Measurements from ENCODE around the gene CD226.
"Not testable (repeated sequence)": the region's sequence is repeated elsewhere in the genome, so short reads cannot be mapped to it uniquely, and the experiment has no call there.

CD226 gene

DNA sequence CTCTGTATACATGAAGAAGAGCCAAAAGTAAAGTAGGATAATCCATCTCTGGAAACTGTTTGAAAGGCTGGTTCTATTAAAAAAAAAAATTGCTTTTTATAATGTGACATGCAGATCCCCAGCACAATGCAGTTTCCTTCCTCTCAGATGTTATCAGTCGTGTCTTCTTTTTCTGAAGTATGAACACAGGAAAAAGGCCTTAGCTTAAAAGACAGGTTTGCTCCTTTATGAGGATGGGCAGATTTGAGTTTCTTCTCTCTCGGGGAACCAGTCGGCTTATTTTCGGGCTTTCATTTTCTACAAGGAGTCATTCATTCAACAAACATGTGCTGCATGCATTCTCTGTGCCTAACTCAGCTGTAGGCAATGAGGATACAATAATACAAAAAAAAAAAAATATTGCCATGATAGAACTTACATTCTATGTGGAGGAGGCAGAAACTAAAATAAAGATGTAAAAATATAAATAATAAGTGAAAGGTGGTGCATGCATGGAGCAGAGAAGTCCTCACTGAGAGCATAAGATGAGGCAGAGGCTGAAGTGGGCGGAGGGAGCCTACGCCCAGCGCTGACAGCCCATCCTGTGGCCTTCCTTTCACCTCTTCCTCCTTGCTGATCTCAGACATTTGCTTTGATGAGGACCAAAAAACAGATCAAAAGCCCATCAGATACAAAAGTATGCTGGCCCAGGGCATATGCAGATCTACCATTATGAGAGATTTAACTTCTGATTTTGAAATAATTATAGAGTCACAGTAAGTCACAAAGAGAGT is at the start of gene CD226:
CD226 (minus strand) TSS at position 513 of the 773 bp plus-strand sequence; CDS start at position 46, 467 bp downstream.
- DNase-seq (ENCODE audit: low read depth) = no peak

DNA sequence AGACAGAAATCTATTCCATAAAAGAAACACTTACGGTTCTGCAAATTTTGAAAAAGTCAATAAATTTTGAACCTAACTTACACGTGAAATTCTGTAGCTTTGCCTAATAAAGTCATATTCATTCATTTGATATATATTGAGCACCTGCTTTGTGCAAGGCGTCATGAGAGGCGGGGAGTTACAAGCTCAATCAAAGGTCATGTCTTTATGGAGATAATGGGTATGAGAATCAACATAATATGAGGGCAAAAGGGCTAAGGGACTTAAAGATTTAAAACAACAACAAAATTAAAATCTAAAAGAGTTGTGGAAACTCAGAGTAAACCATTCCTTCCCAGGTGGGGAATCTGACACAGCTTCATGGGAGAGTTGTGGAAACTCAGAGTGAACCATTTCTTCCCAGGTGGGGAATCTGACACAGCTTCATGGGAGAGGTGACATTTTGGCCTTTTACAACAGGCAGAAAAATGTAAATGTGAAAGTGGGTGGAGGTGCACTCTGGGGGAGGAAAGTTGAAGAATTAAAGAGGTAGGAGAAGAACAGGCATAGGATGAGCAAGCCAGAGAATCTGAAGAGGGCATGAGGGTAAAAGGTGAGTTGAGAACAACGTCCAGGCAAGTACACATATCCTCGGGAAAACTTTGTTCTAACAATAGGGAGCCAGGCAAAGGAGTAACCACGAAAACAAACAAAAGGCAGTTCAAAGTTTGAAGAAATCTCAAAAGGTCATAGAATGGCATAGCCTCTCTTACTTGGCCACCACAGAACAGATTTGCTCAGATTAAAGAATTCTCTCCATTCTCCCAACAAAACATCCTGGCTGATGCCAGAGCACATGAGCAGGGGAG is 49.5 kb upstream of the CD226 start:
- DNase-seq (ENCODE audit: low read depth) = no peak

DNA sequence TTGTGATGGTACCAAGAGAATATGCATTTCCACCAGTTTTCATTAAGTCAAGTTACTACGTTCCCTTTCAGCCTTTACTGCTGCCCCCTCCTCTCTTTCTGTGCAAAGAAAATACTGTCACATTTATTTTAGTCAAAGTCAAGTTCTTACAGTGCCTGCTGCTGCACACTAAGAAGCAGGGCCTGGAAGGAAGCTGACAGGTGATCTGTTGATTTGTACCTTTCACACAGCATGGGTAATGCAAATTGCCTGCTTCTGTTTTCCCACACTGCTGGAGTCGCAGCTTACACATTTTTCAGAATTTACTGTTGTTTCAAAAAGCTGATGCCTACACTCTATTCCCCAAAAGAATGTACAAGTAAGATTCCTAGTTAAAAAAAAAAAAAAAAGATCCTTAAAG is 48.7 kb upstream of the CD226 start:
- no peak for DNase-seq (ENCODE audit: low read depth)

DNA sequence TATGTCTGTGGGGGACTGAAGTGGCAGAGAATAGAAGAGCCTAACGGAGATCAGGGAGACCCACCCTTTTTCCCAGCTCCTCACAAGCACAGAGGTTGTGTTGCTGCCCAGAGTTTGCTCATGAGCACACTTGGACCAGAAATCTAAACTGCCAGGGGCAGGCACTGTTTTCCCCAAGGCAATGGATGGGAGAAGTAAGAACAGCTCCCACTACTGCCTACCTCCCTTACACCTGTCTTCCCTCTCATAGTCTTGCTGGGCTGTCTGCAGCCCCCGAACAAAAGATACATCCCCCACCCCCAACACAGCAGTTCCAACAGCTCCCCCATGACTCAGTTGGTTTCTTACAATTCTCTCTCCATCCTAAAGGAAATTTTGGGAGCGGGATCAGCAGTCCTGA is 48.1 kb upstream of the CD226 start:
- DNase-seq (ENCODE audit: low read depth) = no peak

DNA sequence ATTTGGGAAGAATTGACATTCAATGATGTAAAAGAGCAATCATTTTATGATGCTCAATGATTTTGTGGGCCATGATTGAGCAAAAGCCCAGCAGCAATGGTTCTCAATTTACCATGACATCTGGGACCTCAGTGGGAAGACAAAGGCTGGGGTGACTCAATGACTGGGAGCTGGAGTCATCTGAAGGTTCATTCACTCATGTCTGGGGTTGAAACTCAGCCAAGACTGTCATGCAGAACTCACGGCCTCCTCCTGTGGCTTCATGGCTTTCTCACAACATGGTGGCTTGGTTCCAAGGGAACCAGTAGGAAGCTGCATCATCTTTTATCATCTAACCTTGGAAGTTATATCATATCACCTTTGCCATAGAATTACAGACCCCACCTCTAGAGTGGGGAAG is 45.1 kb upstream of the CD226 start:
- no peak for DNase-seq (ENCODE audit: low read depth)

DNA sequence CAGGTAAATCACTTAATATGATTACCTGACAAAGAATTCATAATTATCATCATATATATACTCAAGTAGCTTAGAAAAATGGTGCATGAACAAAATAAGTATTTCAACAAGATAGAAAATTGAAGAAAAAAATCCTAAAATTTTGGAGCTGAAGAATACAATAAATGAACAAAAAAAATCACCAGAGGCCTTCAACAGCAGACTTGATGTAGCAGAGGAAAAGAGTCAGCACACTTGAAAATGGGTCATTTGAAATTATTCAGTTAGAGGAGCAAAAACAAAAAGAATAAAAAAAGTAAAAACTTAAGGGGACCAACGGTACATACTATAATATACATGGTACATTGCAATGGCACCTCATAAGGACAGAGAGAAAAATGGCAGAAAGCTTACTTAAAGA is 40.2 kb upstream of the CD226 start:
- DNase-seq (ENCODE audit: low read depth) = no peak

DNA sequence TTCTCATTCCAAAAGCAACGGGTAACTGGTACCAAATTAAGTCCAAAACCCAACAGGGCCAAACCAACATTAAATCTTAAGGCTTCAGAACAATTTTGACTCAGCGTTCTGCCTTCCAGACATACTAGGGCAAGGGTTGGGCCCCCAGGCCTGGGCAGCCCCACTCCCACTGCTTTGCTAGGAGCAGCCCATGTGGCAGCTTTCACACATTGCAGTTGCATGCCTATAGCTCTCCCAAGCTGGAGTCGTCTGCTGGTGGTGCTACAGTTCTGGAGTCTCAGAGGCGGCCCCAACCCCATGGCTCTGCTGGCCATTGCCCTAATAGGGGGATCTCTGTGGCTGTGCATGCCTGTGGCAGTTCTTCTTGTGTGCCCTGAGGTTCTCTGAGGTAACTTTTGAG is 37.6 kb upstream of the CD226 start:
- no peak for DNase-seq (ENCODE audit: low read depth)

DNA sequence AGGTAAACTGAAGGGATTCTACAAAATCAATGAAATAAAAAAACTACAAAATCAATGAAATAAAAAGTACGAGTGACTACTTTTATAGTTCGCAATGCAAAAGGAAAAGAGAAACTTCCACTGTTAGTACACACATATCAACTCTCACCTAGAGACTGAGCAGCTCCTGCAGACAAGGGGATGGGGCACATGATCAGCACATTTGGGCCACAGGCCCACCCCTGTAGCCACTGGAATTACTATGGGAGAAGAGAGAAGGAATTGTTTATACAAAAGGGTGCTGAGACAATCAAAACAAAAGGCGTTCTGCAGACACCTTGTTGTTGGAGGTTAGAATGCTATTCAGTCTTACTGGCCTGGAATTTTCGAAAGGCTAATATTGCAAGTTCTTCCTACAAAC is 34.7 kb upstream of the CD226 start:
- no peak for DNase-seq (ENCODE audit: low read depth)

DNA sequence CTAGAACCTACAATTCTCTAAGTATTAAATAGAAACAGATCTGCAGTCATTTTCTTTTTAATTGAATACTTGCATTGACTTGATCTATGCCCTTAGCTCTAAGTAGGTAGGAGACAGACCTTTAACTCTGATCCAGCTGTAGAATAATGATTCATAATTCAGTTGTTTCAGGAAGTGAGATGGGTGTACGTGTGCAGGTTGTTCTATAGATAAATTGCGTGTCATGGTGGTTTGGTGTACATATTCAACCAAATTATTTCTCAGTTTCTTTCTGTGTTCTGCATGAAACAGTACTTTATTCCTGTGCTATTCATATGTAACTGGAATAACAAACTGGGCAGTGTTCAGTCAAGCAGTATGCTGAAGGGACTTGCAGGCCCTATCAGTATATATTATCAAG is 34.3 kb upstream of the CD226 start:
- no peak for DNase-seq (ENCODE audit: low read depth)

DNA sequence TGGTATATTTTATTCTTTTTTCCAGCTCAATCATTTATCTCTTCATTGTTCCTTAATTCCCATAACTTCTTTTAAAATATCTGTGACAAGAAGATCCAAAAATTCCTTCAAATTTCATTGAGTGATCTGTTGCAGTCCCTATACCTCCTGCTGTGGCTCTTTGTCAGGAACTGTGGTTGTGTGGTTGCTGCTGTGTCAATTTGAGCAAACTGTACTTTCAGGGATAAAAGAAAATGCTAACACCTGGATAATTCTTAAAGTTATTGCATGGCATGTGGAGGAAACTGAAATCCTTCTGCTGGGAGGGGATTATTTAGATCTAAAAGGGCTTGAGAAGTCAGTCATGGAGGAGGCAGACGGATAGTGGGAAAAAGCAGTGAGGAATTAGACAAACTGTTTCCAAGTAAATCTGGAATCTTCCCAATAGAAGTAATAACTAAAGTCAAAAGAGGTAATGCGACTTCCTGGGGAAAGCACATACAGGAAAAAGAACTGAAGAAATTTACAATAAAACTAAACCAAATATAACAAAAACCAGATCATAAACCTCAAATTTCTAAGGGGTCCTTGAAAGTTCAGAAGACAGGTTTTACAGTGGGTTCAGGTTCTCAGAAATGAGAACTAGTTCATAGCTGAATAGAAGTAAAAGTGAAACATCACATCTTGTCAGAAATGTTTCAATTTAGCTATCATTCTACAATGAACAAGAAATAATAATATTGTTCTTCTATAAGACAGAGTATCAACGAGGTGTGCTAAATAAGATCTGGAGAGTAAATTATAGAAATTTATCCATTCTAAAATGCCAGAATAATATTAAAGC is 33.5 kb upstream of the CD226 start:
- no peak for DNase-seq (ENCODE audit: low read depth)

DNA sequence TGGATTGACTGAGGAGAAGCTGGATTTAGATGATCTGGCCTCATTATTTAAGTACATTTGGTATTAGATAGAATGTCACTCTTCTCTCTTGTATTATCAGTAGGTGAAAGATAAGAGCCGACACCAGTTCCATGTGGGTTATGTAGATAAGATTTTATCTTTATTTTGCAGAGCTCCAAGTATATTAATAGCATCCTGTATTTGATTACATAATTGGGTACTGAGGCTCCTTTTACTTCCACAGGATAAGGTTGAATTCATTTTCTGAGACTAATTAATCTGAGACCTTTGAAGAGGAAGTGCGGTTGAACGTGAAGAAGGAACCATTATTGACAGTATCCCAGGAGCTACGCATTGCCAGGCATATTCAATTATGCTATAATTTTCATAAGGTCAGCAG is 32.8 kb upstream of the CD226 start:
- DNase-seq (ENCODE audit: low read depth) = no peak

DNA sequence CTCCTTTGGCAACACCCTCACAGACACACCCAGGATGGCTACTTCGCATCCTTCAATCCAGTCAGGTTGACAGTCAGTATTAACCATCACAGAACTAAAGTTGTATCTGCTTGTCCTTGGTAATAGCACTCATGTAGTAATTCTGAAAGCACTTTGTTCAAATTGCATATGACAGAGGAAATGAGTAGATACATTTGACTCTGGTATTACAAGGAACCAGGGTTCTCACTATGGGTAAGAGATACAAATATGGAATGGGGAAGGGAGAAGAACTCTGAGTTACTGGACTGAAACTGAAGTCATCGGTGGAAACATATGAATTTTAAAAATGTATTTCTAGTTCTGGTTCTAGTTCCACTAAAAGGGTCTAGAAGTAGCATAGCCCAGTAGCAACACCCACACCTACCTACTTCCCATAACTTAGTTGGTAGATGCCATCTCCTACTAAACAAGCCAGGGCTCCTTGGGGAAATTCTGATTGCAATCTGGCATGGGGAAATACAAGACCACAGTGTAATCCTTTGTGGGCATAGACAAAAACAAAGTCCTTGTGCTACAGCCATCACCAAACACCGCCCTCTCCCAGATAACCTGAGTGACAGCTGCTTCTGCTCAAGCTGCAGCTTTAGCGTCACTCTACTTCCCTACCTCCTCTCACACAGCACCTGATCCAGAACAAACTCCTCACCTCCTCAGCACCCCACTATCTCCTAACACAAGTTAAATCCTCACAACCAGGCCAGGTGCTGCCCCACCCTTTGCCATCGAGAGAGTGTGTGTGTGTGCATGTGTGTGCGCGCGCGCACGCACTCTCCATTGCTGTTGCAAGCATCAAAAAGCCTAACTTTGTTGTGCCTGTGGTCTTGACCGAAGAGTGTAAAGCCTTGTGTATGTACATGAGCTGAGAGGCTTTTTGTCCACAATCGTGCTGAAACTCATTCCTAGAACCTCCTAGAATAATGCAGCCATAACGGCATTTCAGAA is 31.4 kb upstream of the CD226 start:
- no peak for DNase-seq (ENCODE audit: low read depth)

DNA sequence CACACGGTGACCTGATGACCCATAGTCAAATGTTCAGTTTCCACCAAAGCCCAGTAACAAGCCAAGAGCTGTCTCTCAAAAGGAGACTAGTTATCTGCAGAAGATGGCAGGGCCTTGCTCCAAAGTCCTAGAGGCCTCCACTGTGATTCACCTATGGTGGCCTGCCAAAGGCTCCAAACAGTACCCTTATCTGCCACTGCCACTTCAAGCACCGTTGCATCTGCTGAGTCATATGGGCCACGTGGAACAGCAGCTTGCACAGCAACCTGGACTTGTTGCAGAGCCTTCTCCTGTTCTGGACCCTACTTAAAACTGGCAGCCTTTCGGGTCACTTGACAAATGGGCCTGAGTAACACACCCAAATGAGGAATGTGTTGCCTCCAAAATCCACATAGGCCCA is 27.6 kb upstream of the CD226 start:
- not testable (repeated sequence) for DNase-seq (ENCODE audit: low read depth)

DNA sequence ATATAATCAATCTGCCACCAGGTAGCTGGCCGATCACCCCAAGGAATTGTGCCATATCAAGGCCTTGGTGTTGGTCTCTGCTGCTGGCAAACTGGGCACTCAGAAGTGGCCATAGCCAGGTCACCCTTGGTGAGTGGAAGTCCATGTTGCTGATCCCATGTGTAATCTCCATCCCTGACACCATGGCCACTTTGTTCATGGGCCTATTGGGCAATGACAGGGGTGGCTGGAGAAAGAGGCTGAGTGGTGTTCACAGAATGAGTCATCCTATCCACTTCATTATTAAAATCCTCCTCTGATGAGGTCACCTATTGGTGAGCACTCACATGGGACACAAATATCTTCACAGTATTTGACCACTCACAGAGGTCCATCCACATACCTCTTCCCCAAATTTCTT is 26.7 kb upstream of the CD226 start:
- no peak for DNase-seq (ENCODE audit: low read depth)

DNA sequence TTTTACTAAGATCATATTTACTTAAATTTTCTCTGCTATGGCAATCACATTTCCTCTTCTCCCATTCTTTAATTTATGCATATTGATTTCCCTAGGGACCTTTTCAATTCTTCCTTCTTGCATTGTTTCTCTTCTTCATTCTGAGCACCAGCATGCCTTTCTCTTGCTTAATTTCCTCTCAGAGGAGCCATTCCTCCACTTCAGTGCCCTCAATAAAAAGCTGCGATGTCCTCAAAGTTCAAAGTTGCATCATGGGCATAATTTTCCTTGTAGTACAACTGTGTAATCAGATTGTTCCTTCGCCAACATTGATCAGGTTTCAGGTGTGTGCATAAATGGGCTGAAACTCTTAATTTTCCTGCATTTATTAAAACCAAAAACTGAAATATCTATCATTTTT is 21.8 kb upstream of the CD226 start:
- no peak for DNase-seq (ENCODE audit: low read depth)

DNA sequence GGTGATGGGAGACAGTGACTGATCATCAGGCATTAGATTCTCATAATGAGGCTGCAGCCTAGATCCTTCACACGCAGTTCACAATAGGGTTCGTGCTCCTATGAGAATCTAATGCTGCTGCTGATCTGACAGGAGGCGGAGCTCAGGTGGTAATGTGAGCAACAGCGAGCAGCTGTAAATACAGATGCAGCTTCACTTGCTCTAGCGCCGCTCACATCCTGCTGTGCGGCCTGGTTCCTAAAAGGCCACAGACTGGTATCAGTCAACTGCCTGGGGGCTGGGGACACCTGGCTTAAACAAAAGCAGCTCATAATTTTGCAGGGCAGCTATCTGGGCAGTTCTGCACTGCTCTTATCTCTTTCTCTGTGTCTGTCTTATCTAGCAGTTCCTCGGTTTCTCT is 20.4 kb upstream of the CD226 start:
- no peak for DNase-seq (ENCODE audit: low read depth)

DNA sequence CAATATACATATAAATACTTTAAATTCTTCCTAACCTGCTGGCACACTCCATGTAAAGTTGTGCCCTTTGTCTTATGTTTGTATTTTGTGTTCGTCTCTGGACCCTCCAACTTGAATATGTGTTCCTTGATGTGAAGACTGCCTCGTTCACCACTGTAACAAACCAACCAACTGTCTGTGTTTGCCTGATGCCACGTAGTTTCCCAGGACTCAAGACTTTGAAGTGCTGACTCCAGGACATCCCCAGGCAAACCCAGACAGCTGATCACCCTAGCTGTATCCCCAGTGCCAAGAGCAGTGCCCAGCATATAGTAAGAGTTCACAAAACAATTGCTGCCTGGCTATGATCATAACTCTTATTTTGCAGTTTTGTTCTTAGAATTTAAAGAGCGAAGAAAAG is 15.5 kb upstream of the CD226 start:
- no peak for DNase-seq (ENCODE audit: low read depth)

DNA sequence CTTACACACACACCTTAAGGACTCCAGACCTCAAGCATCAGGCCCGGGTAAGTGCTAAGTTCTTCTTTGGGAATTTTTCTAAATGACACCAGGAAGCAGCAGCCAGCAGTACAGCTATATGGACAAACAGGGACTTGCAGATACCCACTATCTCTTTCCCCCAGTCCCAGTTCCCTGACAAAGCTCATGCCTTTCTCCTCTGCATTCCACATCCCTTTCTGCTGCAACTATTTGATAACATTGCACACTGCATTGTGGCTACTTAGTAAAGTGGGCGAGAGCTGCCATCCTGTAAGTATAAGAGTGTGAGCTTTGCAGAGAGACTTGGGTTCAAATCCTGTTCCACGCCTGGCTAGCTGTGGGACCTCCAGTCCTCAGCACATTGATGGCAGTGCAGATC is 14.0 kb upstream of the CD226 start:
- DNase-seq (ENCODE audit: low read depth) = no peak

DNA sequence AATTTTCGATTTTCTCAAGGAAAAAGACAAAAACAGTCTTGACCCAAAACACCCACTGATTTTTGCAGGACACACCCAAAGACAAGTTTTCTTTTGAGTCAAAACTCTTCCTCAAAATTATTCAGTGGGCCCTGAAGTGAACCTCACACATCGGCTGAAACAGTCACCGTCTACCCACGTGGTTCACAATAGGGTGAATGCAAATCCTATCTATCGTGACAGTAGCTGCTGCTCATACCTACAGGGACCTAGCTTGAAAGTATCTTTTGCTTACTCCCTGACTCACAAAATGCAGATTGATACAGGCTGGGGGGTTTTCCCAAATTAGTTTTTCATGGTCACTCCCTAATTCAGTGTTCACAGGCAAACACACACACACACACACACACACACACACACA is 10.7 kb upstream of the CD226 start:
- DNase-seq (ENCODE audit: low read depth) = no peak

DNA sequence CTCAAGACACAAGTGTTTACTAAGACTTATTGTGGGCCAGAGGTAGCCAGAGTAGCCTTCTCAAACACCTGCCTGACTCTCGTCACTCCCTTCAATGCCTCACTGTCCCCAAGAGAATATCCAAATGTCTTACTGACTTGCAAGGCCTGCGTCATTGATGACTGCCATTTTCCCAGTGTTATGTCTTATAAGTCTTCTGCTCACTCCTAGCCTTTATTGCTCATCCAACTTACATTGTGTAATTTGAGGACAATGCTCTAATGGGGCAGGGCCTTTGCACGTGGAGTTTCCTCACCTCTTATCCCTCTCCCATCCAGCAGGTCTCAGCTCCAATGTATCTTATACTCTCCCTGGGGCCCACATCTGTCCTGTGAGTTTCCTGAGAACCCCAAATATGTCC is 10.1 kb upstream of the CD226 start:
- no peak for DNase-seq (ENCODE audit: low read depth)
